Astrocyte (in vitro differentiated cells and primary cell): ENCODE results near the gene PRR15.

ENCODE experiments used
- CTCF ChIP-seq: IDR thresholded peaks from 2 replicates; pipeline ENCODE4 v1.5.1; 2011; ENCODE audit warnings: low read depth, mild to moderate bottlenecking, inconsistent platforms, low read length, moderate library complexity; ENCODE audit not compliant: insufficient read depth
- EZH2 ChIP-seq: IDR thresholded peaks from 2 replicates; pipeline ENCODE4 v1.6.1; 2012; ENCODE audit warnings: mild to moderate bottlenecking, low read length, inconsistent platforms; ENCODE audit not compliant: insufficient read depth

GRCh38 chr7:29548823-29549222 is 14.8 kb upstream of the PRR15 start:
- TF ChIP-seq EZH2: no peak
- TF ChIP-seq CTCF: no peak
